H1 (cell line): ENCODE data around the gene BRD4. TPM values are rescaled to one million over a fixed set of nuclear protein-coding genes. Genes with fewer than 3 reads are reported as not detected.

ENCODE experiments used
- CTCF ChIA-PET: fragments of 300-600 bp; sonication (Branson Sonifier 250); formaldehyde crosslinking; loops from one replicate; lab custom pipeline; 2021; ENCODE audit not compliant: partially characterized antibody; lab: Charles Lee
- POLR2A ChIA-PET: fragments of 300-600 bp; sonication (Branson Sonifier 250); formaldehyde crosslinking; loops from one replicate; lab custom pipeline; 2021; ENCODE audit warnings: inconsistent platforms; ENCODE audit not compliant: partially characterized antibody; lab: Charles Lee
- DNase-seq, 2 experiments: peaks; one replicate each; pipeline versions ENCODE4 v3.0.0 to v3.0.0-alpha.2; 2010 to 2022; ENCODE audit warnings: low spot score in 2 of 2, low read depth in 1 of 2, mixed read lengths in 1 of 2
- FAIRE-seq: peaks from 2 replicates; lab custom pipeline; 2011; peaks lifted over from hg19 to GRCh38; lab: Jason Lieb, UNC
- H2AFZ ChIP-seq: 2 replicates; pipeline ENCODE4 v1.8.1; 2012; ENCODE audit warnings: low read length, inconsistent platforms
- H2AK5ac ChIP-seq: 2 replicates; pipeline ENCODE4 v1.6.1; 2013; ENCODE audit warnings: low read depth, low read length
- H2BK120ac ChIP-seq: replicated peaks from 2 replicates; pipeline ENCODE3; 2013; ENCODE audit warnings: low read depth, low read length, inconsistent platforms
- H2BK12ac ChIP-seq: 2 replicates; pipeline ENCODE4 v1.6.1; 2013; ENCODE audit warnings: low read depth, low read length
- H2BK15ac ChIP-seq: 2 replicates; pipeline ENCODE4 v1.6.1; 2013; ENCODE audit warnings: low read length
- H2BK20ac ChIP-seq: 2 replicates; pipeline ENCODE4 v1.6.1; 2013; ENCODE audit warnings: low read length
- H2BK5ac ChIP-seq: 2 replicates; pipeline ENCODE4 v1.6.1; 2013; ENCODE audit warnings: low read depth, low read length
- H3K14ac ChIP-seq: 2 replicates; pipeline ENCODE4 v1.6.1; 2013; ENCODE audit warnings: inconsistent platforms; ENCODE audit not compliant: insufficient read length
- H3K18ac ChIP-seq: 2 replicates; pipeline ENCODE4 v1.6.1; 2013; ENCODE audit warnings: low read length; ENCODE audit errors: extremely low read depth
- H3K23ac ChIP-seq: 2 replicates; pipeline ENCODE4 v1.6.1; 2013; ENCODE audit warnings: inconsistent platforms; ENCODE audit not compliant: insufficient read length
- H3K23me2 ChIP-seq: 2 replicates; pipeline ENCODE4 v1.6.1; 2013; ENCODE audit warnings: low read depth, low read length
- H3K27ac ChIP-seq: 2 replicates; pipeline ENCODE4 v1.6.1; 2011; ENCODE audit warnings: low read depth, low read length, inconsistent platforms
- H3K27me3 ChIP-seq, 4 experiments: replicated peaks in 1 of 4; 1 replicate in 1 of 4; 2 replicates in 3 of 4; pipeline versions ENCODE4 v1.6.1 to v1.8.1; 2011 to 2013; ENCODE audit warnings: low read length in 3 of 4, mild to moderate bottlenecking in 3 of 4, inconsistent platforms in 2 of 4, mixed read lengths in 2 of 4, moderate library complexity in 1 of 4; ENCODE audit not compliant: control insufficient read depth in 3 of 4, insufficient read depth in 3 of 4; ENCODE audit errors: extremely low read depth in 1 of 4
- H3K36me3 ChIP-seq, 4 experiments: 2 replicates each; pipeline versions ENCODE4 v1.6.1 to v1.8.1; 2011 to 2013; ENCODE audit warnings: mild to moderate bottlenecking in 4 of 4, low read length in 3 of 4, moderate library complexity in 2 of 4, control low read depth in 1 of 4, inconsistent platforms in 1 of 4; ENCODE audit not compliant: insufficient read depth in 4 of 4, control insufficient read depth in 2 of 4
- H3K4ac ChIP-seq: replicated peaks from 2 replicates; pipeline ENCODE3; 2013; ENCODE audit warnings: low read length, low read depth, mixed read lengths, inconsistent platforms; ENCODE audit not compliant: insufficient read length
- H3K4me1 ChIP-seq, 4 experiments: replicated peaks in 1 of 4; 1 replicate in 1 of 4; 2 replicates in 3 of 4; pipeline versions ENCODE4 v1.6.1 to v1.8.1; 2011 to 2013; ENCODE audit warnings: low read length in 3 of 4, inconsistent platforms in 2 of 4, mixed read lengths in 1 of 4; ENCODE audit not compliant: insufficient read depth in 4 of 4, control insufficient read depth in 3 of 4
- H3K4me2 ChIP-seq, 2 experiments: 2 replicates each; pipeline versions ENCODE4 v1.6.1 to v1.8.1; 2011 to 2013; ENCODE audit warnings: low read depth in 2 of 2, low read length in 2 of 2, control low read depth in 1 of 2, inconsistent platforms in 1 of 2, mild to moderate bottlenecking in 1 of 2; ENCODE audit not compliant: insufficient read depth in 1 of 2
- H3K4me3 ChIP-seq, 4 experiments: fragments of 200-600, 300-600 bp in 1 of 4; sonication (generic), shearing (Covaris generic), sonication (Bioruptor Twin) in 1 of 4; 2 replicates each; pipeline versions ENCODE4 v1.5.1 to v1.8.1; 2011 to 2016; ENCODE audit warnings: low read length in 4 of 4, low read depth in 3 of 4, control low read depth in 2 of 4, inconsistent platforms in 2 of 4, mild to moderate bottlenecking in 2 of 4, mixed read lengths in 1 of 4, moderate library complexity in 1 of 4; ENCODE audit not compliant: insufficient read depth in 2 of 4; ENCODE audit errors: extremely low read depth in 1 of 4
- H3K56ac ChIP-seq: replicated peaks from 2 replicates; pipeline ENCODE3; 2013; ENCODE audit warnings: low read depth, mild to moderate bottlenecking, mixed read lengths, low read length, inconsistent platforms; ENCODE audit not compliant: insufficient read length
- H3K79me1 ChIP-seq: 2 replicates; pipeline ENCODE4 v1.6.1; 2013; ENCODE audit warnings: low read depth, low read length, control low read depth
- H3K79me2 ChIP-seq, 2 experiments: 2 replicates each; pipeline versions ENCODE4 v1.6.1 to v1.8.1; 2012 to 2013; ENCODE audit warnings: low read length in 2 of 2, mild to moderate bottlenecking in 2 of 2, inconsistent platforms in 1 of 2; ENCODE audit not compliant: insufficient read depth in 2 of 2, control insufficient read depth in 1 of 2
- H3K9ac ChIP-seq, 4 experiments: replicated peaks in 1 of 4; 1 replicate in 1 of 4; 2 replicates in 3 of 4; pipeline versions ENCODE4 v1.6.1 to v1.8.1; 2011 to 2013; ENCODE audit warnings: low read depth in 3 of 4, low read length in 3 of 4, control low read depth in 2 of 4, mild to moderate bottlenecking in 2 of 4, moderate library complexity in 2 of 4, inconsistent platforms in 1 of 4; ENCODE audit errors: extremely low read depth in 1 of 4
- H3K9me3 ChIP-seq, 2 experiments: 2 replicates each; pipeline versions ENCODE4 v1.6.1 to v1.8.1; 2012 to 2013; ENCODE audit warnings: mild to moderate bottlenecking in 2 of 2, moderate library complexity in 2 of 2, control low read depth in 1 of 2, inconsistent platforms in 1 of 2, low read depth in 1 of 2, low read length in 1 of 2, mixed read lengths in 1 of 2; ENCODE audit not compliant: insufficient read depth in 2 of 2
- H4K20me1 ChIP-seq, 2 experiments: replicated peaks in 1 of 2; 2 replicates each; pipeline versions ENCODE3 to v1.8.1; 2011 to 2013; ENCODE audit warnings: inconsistent platforms in 2 of 2, low read length in 2 of 2, mild to moderate bottlenecking in 1 of 2; ENCODE audit not compliant: insufficient read depth in 2 of 2, control insufficient read depth in 1 of 2
- H4K5ac ChIP-seq: 2 replicates; pipeline ENCODE4 v1.6.1; 2013; ENCODE audit warnings: low read length, low read depth, mixed read lengths, inconsistent platforms; ENCODE audit not compliant: insufficient read length
- H4K8ac ChIP-seq: 2 replicates; pipeline ENCODE4 v1.8.0; 2013; ENCODE audit warnings: mild to moderate bottlenecking, moderate library complexity, low read length, inconsistent platforms; ENCODE audit not compliant: insufficient read depth; ENCODE audit errors: extremely low read depth
- H4K91ac ChIP-seq: replicated peaks from 2 replicates; pipeline ENCODE3; 2013; ENCODE audit warnings: low read length, mixed read lengths, inconsistent platforms; ENCODE audit not compliant: insufficient read length
- ATF3 ChIP-seq: IDR thresholded peaks from 2 replicates; pipeline ENCODE4 v1.6.1; 2011; ENCODE audit warnings: low read depth, mild to moderate bottlenecking, low read length; ENCODE audit not compliant: insufficient read depth
- BACH1 ChIP-seq: IDR thresholded peaks from 2 replicates; pipeline ENCODE4 v1.6.1; 2012; ENCODE audit warnings: low read length, improper control_type of control experiment
- BRCA1 ChIP-seq: IDR thresholded peaks from 2 replicates; pipeline ENCODE4 v1.6.1; 2012; ENCODE audit warnings: low read depth, low read length, improper control_type of control experiment
- CBX5 ChIP-seq: fragments of 300-800, 300-1000 bp; sonication (generic); IDR thresholded peaks from 2 replicates; pipeline ENCODE4 v1.7.1; 2016; ENCODE audit warnings: antibody characterized with exemption, low read length, low read depth
- KDM4A ChIP-seq: IDR thresholded peaks from one replicate; pipeline ENCODE4 v1.7.1; 2012; ENCODE audit warnings: low read depth, mild to moderate bottlenecking, moderate library complexity, low read length, inconsistent platforms; ENCODE audit not compliant: severe bottlenecking
- POLR2AphosphoS5 ChIP-seq: IDR thresholded peaks from 2 replicates; pipeline ENCODE4 v1.6.1; 2011; ENCODE audit warnings: low read depth, low read length
- WGBS, 2 experiments: shearing (Covaris generic) in 1 of 2; methylation state at CpG; one replicate each; pipeline versions ENCODE4 v1.1.6 to v1.1.7; 2013 to 2015; ENCODE audit warnings: low lambda C conversion rate in 2 of 2, mixed read lengths in 2 of 2, inconsistent platforms in 1 of 2, low coverage in 1 of 2, missing lambda C conversion rate in 1 of 2; ENCODE audit not compliant: insufficient replicate concordance in 2 of 2, insufficient coverage in 1 of 2, insufficient read length in 1 of 2; ENCODE audit errors: extremely low coverage in 1 of 2, missing lambda C conversion rate in 1 of 2; 5-methylcytosine and 5-hydroxymethylcytosine counted together
- polyA plus RNA-seq, 7 experiments: library from polyadenylated mRNA; depleted of rRNA in 3 of 7; stranded (reverse) in 5 of 7; unstranded in 2 of 7; fragments of >200 nt in 5 of 7; fragments of 200-250 nt in 2 of 7; gene quantifications; 1 replicate in 5 of 7; 2 replicates in 1 of 7; 4 replicates in 1 of 7; pipeline versions ENCODE4 v1.2.1 to v1.2.3, GENCODE V29; 2011 to 2013; ENCODE audit warnings: missing spikeins in 2 of 7, mixed read lengths in 2 of 7
- total RNA-seq: library from RNA; stranded (reverse); fragmentation: NEBNext Ultra II Directional; extraction: Animal tissue kit (Norgen Biotek cat#: 25700); gene quantifications from 2 replicates; pipeline ENCODE4 v1.2.1, GENCODE V29; 2021
- TF ChIP-seq, protein P1 (sequence below): IDR thresholded peaks from 2 replicates; pipeline ENCODE4 v1.6.1; 2012; ENCODE audit warnings: low read length, inconsistent platforms

Gene BRD4
- total and polyA plus RNA-seq, 2 of the 8 experiments (the other 6 are each of a cell fraction or from before 2014, with no cell fraction given) = 14.1 to 146 TPM

GRCh38 chr19:15274477-15274876, 57.9 kb downstream of the BRD4 start:
- no peak for TF ChIP-seq POLR2AphosphoS5
- TF ChIP-seq ATF3 = no peak
- no peak for TF ChIP-seq BRCA1
- no peak for TF ChIP-seq BACH1
- TF ChIP-seq, protein P1, sequence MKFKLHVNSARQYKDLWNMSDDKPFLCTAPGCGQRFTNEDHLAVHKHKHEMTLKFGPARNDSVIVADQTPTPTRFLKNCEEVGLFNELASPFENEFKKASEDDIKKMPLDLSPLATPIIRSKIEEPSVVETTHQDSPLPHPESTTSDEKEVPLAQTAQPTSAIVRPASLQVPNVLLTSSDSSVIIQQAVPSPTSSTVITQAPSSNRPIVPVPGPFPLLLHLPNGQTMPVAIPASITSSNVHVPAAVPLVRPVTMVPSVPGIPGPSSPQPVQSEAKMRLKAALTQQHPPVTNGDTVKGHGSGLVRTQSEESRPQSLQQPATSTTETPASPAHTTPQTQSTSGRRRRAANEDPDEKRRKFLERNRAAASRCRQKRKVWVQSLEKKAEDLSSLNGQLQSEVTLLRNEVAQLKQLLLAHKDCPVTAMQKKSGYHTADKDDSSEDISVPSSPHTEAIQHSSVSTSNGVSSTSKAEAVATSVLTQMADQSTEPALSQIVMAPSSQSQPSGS = no peak
- no peak for TF ChIP-seq CBX5
- no peak for TF ChIP-seq KDM4A
- TF ChIP-seq, all 59 proteins: peak for 0
- Histone ChIP-seq H3K4me3 (no peak overlapping the region), H3K14ac (no peak overlapping the region), H2BK15ac (no peak overlapping the region), H3K23me2 (no peaks in the 10 kb centered on the region), H2BK5ac (peak overlapping the region; percentile 45; the same call in 1 of the 2 replicates), H3K18ac (no peak overlapping the region), H3K4me1 (no peaks in the 10 kb centered on the region; a peak in 3 of 7 replicates), H3K4me2 (no peak overlapping the region), H3K23ac (no peak overlapping the region), H3K36me3 (peaks cover 11 to 28% (median 23%) of the 10 kb centered on the region in 4 experiments; a peak in 7 of 8 replicates), H4K91ac (no peak overlapping the region), H2BK120ac (no peak overlapping the region), H3K56ac (no peak overlapping the region), H3K27me3 (no peaks in the 10 kb centered on the region), H2AFZ (no peak overlapping the region), H2AK5ac (no peak overlapping the region), H4K20me1 (peaks cover 29 to 54% of the 10 kb centered on the region in 2 experiments), H3K79me1 (peaks cover 34% of the 10 kb centered on the region), H3K9me3 (no peaks in the 10 kb centered on the region), H4K8ac (no peak overlapping the region), H3K27ac (no peak overlapping the region), H3K4ac (no peak overlapping the region), H4K5ac (no peak overlapping the region), H2BK20ac (no peak overlapping the region), H3K9ac (no peak overlapping the region), H3K79me2 (peaks cover 36 to 100% of the 10 kb centered on the region in 2 experiments), H2BK12ac (no peak overlapping the region)
- DNase-seq (no peak), FAIRE-seq (no peak)
- POLR2A ChIA-PET = interaction anchor here (1.0 to 1.7 kb wide), 4 partner anchors 8 to 41 kb away, joined by 3 to 5 read pairs (median 3); no protein-coding TSS in a partner anchor
- CTCF ChIA-PET = interaction anchor here (0.5 to 1.4 kb wide), 4 partner anchors 10 to 1878 kb away, joined by 3 read pairs; no protein-coding TSS in a partner anchor
- 94% methylated on average over 4 of the region's 4 CpGs; no CpG with 5 or more reads in 1 of the 2 experiments for WGBS, 2 experiments
